ENCODE data around the gene VAT1L.

DNA sequence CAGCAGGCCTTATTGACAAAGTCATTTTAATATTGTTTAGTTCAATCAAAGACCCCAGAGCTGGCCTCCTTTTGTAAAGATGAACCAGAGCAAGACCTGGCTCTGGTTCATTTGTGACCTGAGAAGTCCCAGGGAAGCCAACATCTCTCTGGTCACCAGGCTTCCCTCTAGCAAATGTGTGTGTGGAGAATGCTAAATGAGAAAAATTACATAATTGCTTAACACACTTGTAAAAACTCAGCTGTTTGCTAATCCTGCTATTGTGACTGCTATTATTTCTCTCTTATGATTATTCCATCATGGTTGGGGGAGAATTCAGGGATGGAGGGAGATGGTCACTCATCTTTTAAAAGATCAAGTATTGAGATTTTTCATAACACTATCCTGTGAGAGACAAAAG is 139.7 kb downstream of the VAT1L start:
- no peak for TF ChIP-seq POLR2A (IDR thresholded peaks at IDR 0.05; ENCODE audit: low read depth, low read length)
- TF ChIP-seq, protein P1, sequence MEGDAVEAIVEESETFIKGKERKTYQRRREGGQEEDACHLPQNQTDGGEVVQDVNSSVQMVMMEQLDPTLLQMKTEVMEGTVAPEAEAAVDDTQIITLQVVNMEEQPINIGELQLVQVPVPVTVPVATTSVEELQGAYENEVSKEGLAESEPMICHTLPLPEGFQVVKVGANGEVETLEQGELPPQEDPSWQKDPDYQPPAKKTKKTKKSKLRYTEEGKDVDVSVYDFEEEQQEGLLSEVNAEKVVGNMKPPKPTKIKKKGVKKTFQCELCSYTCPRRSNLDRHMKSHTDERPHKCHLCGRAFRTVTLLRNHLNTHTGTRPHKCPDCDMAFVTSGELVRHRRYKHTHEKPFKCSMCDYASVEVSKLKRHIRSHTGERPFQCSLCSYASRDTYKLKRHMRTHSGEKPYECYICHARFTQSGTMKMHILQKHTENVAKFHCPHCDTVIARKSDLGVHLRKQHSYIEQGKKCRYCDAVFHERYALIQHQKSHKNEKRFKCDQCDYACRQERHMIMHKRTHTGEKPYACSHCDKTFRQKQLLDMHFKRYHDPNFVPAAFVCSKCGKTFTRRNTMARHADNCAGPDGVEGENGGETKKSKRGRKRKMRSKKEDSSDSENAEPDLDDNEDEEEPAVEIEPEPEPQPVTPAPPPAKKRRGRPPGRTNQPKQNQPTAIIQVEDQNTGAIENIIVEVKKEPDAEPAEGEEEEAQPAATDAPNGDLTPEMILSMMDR (IDR thresholded peaks at IDR 0.05; ENCODE audit: extremely low read depth in 1 of 2, insufficient read depth in 1 of 2, low read depth in 1 of 2, low read length in 2 of 2), result no peak
- TF ChIP-seq, protein P2, sequence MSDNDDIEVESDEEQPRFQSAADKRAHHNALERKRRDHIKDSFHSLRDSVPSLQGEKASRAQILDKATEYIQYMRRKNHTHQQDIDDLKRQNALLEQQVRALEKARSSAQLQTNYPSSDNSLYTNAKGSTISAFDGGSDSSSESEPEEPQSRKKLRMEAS (IDR thresholded peaks at IDR 0.05; ENCODE audit: insufficient read depth, insufficient read length), result no peak
- TF ChIP-seq POLR2AphosphoS5 (IDR thresholded peaks at IDR 0.05; ENCODE audit: insufficient read depth, low read depth, low read length), result no peak
